Measurements from ENCODE around the gene CYP24A1.
"Not testable (repeated sequence)": the region's sequence is repeated elsewhere in the genome, so short reads cannot be mapped to it uniquely, and the experiment has no call there.

Gene CYP24A1

DNA sequence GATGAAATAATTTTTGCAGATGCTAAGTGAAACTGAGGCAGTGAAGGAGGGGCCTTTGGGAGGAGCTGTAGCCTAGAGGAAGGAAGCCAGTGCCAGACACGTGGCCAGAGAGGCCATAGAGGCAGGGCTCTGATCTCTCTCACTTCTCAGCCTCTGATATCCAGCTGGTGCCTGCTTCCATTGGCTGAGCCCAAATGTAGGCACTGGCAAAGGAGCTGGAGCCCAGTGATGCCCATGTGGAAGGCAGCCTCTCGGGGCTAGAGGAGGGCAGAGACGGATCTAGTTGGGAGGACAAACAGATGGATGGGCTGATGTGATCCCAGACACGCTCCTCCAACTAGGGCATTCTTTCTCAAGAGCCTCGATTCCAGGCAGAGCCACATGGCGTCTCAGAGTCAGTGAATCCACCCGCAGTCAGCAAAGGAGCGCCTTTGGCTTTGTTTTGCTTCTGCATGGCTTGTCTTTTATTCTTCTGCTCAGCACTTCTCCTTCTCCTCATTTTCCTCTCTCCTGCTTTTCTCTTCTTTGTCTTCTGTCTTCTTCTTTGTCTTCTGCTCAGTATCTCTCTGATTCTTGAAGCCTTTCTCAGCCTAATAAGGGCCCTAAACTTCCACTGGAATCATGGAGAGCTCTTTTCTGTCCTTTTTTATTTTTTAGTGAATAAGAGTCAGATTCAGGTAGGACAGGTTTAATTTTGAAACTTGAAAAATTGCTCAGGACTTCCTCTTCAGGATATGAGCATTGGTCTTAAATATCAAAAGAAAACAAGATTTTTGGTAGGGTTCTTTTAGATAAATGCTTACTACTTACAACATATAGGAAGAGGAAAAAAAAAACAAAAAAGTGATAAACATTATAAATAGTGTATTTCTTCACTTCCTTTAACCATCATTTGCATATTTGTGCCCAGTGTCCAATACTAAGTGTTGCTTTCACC, 41.8 kb downstream of the CYP24A1 start:
- TF ChIP-seq, protein P1, sequence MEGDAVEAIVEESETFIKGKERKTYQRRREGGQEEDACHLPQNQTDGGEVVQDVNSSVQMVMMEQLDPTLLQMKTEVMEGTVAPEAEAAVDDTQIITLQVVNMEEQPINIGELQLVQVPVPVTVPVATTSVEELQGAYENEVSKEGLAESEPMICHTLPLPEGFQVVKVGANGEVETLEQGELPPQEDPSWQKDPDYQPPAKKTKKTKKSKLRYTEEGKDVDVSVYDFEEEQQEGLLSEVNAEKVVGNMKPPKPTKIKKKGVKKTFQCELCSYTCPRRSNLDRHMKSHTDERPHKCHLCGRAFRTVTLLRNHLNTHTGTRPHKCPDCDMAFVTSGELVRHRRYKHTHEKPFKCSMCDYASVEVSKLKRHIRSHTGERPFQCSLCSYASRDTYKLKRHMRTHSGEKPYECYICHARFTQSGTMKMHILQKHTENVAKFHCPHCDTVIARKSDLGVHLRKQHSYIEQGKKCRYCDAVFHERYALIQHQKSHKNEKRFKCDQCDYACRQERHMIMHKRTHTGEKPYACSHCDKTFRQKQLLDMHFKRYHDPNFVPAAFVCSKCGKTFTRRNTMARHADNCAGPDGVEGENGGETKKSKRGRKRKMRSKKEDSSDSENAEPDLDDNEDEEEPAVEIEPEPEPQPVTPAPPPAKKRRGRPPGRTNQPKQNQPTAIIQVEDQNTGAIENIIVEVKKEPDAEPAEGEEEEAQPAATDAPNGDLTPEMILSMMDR (IDR thresholded peaks at IDR 0.05; ENCODE audit: extremely low read depth, missing control alignments): no peak
- DNase-seq (ENCODE audit: low spot score): no peak

DNA sequence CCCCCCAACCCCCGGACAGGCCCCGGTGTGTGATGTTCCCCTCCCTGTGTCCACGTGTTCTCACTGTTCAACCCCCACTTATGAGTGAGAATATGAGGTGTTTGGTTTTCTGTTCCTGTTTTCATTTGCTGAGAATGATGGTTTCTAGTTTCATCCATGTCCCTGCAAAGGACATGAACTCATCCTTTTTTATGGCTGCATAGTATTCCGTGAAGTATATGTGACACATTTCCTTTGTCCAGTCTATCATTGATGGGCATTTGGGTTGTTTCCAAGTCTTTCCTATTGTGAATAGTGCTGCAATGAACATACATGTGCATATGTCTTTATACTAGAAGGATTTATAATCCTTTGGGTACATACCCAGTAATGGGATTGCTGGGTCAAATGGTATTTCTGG, 42.7 kb downstream of the CYP24A1 start:
- DNase-seq (ENCODE audit: low spot score): not testable (repeated sequence)

DNA sequence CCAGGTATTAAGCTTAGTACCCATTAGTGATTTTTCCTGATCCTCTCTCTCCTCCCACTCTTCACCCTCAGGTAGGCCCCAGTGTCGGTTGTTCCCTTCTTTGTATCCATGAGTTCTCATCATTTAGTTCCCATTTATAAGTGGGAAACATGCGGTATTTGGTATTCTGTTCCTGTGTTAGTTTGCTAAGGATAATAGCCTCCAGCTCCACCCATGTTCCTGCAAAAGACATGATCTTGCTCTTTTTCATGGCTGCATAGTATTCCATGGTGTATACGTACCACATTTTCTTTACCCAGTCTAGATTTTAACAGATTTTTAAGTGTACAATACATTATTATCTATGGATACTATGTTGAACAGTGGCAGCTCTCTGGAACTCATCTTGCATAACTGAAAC, 44.4 kb downstream of the CYP24A1 start:
- no peak for DNase-seq (ENCODE audit: low spot score)
- TF ChIP-seq, protein P1 (IDR thresholded peaks at IDR 0.05; ENCODE audit: extremely low read depth, missing control alignments): no peak

DNA sequence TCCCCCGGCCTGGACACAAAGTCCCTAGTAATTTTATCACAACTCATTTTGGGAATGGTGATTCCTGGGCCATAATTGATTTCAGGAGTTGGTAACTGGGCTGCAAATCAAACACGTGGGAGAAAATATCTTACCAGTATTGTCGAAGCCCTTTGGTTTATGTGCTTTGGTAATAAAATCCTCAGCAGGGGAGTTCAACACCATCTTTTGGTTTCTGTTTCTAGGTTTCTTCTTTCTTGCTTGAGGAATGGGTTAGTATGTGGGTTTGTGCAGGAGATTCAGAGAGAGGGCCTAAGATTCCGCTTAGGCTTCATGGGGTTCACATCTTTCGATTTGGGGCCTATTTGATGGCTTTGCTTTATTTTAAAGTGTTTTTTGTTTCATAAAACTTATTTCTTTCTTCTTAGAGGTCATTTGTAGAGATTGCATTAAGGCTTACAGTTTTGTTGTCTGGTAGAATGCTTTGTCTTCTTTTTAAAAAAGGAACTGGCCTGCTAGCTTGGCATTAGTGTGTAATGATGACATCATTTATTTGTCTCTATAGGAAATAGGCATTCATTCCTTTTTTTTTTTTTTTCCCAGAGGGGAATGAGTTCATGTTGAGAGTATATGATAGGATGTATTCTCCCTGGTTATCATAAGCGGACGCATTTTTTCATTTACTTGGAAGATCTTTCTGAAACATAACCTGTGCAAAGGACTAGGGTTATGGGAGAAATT, 45.8 kb downstream of the CYP24A1 start:
- DNase-seq (ENCODE audit: low spot score): no peak
- TF ChIP-seq, protein P1 (IDR thresholded peaks at IDR 0.05; ENCODE audit: extremely low read depth, missing control alignments): no peak

DNA sequence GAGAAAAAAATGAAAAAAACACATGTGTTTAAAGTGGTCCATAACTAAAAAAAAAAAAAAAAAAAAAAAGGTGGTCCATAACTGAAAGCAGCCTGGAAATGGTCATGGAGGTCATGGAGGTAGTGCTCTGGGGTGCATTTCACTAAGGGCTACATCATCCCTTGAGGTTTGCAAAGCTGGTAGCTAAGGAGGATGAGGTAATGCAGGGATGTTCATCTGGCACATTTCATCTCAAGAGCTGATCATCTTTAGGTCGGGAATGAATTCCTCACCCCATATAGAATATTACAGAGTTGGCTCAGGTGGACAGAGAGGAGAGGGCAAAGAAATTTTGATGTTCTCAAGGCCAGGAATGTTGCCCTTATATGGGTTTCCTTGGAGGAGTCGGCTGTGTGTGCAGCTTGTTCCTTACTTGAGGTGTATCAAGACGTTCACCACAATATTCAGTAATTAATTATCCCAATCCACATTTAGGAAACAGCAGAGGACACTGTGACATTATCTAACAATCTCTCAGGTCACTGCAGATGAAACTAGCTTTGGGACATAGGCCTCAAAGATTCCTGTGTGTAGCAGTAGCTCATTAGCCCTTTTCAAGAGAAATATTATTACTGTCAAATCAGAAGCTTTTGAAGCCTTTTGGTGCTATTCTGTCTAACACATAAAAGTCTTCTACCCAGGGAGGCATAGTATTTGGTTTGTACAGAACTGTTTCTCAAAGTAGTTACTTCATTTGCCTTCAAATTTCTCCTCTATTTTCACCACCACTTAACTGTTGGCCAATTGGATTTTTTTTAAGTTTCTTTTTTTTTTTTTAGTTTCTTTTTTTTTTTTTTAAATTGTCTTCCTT, 46.8 kb downstream of the CYP24A1 start:
- TF ChIP-seq, protein P1 (IDR thresholded peaks at IDR 0.05; ENCODE audit: extremely low read depth, missing control alignments): no peak
- no peak for DNase-seq (ENCODE audit: low spot score)

DNA sequence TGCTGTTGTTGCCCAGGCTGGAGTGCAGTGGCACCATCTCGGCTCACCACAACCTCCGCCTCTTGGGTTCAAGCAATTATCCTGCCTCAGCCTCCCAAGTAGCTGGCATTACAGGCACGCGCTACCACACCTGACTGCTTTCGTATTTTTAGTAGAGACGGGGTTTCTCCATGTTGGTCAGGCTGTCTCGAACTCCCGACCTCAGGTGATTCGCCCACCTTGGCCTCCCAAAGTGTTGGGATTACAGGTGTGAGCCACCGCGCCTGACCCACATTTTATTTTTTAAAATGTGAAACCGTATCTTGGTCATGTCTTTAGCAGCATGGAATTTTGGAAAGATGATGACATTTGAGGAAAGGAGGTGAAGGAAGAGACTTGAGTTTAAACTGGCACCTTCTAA, 47.5 kb downstream of the CYP24A1 start:
- DNase-seq (ENCODE audit: low spot score): not testable (repeated sequence)

DNA sequence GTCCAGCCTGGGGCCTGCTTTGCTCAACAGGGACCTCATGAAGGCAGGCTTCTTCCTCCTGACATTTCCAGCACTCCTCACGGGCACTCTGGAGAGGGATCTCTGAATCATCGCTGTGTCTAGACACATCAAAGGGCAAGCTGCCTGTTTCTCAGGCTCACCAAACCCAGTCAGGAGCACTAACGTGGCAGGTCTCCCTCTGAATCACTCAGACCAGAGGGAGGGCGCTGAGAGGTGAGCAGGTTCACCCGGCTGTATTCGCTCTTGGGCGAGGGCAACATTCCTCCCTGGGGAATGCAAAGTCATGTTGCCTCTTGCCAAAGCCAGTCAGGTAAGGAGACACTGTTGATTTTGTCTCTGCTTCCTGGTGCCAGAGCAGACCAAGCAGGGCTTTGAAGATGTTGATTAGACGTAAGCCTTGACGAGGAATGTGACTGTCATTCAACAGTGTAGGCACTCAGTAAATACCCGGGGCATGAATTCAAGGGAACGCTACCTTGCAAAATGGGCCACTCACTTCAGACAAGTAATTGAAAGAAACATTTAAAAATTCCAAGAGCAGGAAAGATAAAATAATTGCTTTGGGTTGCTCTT, 50.1 kb downstream of the CYP24A1 start:
- TF ChIP-seq, protein P1 (IDR thresholded peaks at IDR 0.05; ENCODE audit: extremely low read depth, missing control alignments): no peak

More for the DNA sequence above, 50.1 kb downstream of the CYP24A1 start:
- DNase-seq (ENCODE audit: low spot score): no peak

Measured in GM20000 (cell line).